ENCODE measurements around the gene RHOJ.

The RHOJ gene

DNA sequence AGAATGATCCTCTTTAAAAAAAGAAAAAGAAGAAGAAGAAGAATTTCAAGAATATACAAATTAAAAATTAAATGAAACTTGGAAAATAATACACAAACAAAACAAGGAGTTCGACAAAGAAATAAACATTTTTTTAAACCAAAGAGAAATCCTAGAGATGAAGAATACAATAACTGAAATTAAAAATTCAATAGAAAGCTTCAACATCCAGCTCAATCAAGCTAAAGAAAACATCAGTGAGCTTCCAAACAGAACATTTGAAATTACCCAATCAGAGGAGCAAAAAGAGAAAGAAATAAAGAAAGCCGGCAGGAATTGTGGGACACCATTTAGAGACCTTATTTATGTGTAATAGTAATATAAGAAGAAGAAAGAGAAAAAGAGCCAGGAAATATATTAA is 37.2 kb upstream of the RHOJ start:
- no peaks in the 10 kb centered on the region for H3K4me1 ChIP-seq (ENCODE audit: control insufficient read depth in 1 of 2, insufficient read depth in 1 of 2, low read depth in 1 of 2, low read length in 1 of 2)
- H3K27me3 ChIP-seq: no peaks in the 10 kb centered on the region
- no peak overlapping the region for H3K27ac ChIP-seq
- no peaks in the 10 kb centered on the region for H3K9me3 ChIP-seq
- TF ChIP-seq, protein P1, sequence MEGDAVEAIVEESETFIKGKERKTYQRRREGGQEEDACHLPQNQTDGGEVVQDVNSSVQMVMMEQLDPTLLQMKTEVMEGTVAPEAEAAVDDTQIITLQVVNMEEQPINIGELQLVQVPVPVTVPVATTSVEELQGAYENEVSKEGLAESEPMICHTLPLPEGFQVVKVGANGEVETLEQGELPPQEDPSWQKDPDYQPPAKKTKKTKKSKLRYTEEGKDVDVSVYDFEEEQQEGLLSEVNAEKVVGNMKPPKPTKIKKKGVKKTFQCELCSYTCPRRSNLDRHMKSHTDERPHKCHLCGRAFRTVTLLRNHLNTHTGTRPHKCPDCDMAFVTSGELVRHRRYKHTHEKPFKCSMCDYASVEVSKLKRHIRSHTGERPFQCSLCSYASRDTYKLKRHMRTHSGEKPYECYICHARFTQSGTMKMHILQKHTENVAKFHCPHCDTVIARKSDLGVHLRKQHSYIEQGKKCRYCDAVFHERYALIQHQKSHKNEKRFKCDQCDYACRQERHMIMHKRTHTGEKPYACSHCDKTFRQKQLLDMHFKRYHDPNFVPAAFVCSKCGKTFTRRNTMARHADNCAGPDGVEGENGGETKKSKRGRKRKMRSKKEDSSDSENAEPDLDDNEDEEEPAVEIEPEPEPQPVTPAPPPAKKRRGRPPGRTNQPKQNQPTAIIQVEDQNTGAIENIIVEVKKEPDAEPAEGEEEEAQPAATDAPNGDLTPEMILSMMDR (IDR thresholded peaks at IDR 0.05): no peak
- no peak overlapping the region for H3K4me3 ChIP-seq (ENCODE audit: low read depth in 1 of 2, low read length in 1 of 2)
- no peaks in the 10 kb centered on the region for H3K36me3 ChIP-seq

DNA sequence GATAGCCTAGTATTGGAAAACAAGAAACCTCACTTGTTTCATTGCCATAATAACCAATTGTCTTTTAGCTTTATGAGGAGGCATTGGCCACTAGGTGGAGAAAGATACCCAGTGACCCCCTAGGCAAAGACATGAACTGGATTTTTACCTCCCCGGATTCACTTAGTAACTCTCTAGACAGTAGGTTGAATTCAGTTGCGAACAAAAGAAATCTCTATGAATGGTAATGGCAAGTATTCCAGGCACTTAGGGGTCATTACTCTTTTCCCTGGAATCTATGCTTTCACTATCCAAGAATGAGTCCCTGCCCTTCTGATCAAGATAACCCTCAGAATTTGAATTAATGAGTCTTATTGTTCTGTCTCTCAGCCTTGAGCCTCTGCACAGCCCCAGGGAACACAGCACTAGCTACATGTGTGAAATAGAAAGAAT is 29.5 kb upstream of the RHOJ start:
- H3K4me3 ChIP-seq (ENCODE audit: low read depth in 1 of 2, low read length in 1 of 2): no peak overlapping the region
- no peaks in the 10 kb centered on the region for H3K9me3 ChIP-seq
- H3K4me1 ChIP-seq (ENCODE audit: control insufficient read depth in 1 of 2, insufficient read depth in 1 of 2, low read depth in 1 of 2, low read length in 1 of 2): no peaks in the 10 kb centered on the region
- TF ChIP-seq, protein P1 (IDR thresholded peaks at IDR 0.05): no peak
- no peak overlapping the region for H3K27ac ChIP-seq
- no peaks in the 10 kb centered on the region for H3K27me3 ChIP-seq
- H3K36me3 ChIP-seq: no peaks in the 10 kb centered on the region

DNA sequence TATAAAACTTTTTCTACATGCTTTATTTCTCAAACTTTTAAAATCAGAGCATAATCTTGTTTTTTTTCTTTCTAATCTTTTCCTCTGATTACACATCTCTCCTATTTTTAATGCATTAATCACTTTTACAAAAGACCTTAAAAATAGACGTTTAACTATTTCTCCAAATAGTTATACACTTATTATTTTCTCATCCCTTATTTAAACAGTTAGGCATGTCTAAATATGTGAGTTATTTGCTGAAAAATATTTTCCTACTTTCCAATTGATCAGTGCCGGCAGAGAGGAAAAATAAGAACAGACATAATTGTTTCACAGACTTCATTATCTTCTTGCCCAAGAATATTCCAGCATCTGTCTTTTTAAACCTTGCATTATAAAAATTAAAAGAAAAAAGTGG is 28.7 kb upstream of the RHOJ start:
- TF ChIP-seq, protein P1 (IDR thresholded peaks at IDR 0.05): no peak
- H3K4me3 ChIP-seq (ENCODE audit: low read depth in 1 of 2, low read length in 1 of 2): no peak overlapping the region
- no peaks in the 10 kb centered on the region for H3K27me3 ChIP-seq
- H3K36me3 ChIP-seq: no peaks in the 10 kb centered on the region
- no peaks in the 10 kb centered on the region for H3K4me1 ChIP-seq (ENCODE audit: control insufficient read depth in 1 of 2, insufficient read depth in 1 of 2, low read depth in 1 of 2, low read length in 1 of 2)
- H3K27ac ChIP-seq: no peak overlapping the region
- H3K9me3 ChIP-seq: no peaks in the 10 kb centered on the region

DNA sequence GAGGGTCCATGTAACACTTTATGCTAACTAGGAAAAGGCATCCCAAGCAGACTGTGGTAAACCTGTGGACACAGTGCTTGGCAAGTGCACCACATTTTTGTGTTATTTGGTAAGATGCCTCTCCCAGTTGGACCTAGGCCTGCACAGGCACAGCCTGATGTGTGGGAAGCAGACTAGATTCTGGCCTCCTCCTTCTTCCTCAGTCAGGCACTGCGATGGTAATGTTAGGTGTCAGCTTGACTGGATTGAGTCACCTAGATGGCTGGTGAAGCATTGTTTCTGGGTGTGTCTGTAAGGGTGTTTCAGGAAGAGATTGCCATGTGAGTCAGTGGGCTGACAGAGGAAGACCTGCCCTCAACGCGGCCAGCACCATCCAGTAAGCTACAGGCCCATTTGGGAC is 25.3 kb upstream of the RHOJ start:
- Histone ChIP-seq H3K27ac (no peak overlapping the region), H3K4me3 (ENCODE audit: low read depth in 1 of 2, low read length in 1 of 2) (no peak overlapping the region), H3K36me3 (no peaks in the 10 kb centered on the region), H3K27me3 (no peaks in the 10 kb centered on the region), H3K4me1 (ENCODE audit: control insufficient read depth in 1 of 2, insufficient read depth in 1 of 2, low read depth in 1 of 2, low read length in 1 of 2) (no peaks in the 10 kb centered on the region), H3K9me3 (no peaks in the 10 kb centered on the region)
- TF ChIP-seq, protein P1 (IDR thresholded peaks at IDR 0.05): no peak

DNA sequence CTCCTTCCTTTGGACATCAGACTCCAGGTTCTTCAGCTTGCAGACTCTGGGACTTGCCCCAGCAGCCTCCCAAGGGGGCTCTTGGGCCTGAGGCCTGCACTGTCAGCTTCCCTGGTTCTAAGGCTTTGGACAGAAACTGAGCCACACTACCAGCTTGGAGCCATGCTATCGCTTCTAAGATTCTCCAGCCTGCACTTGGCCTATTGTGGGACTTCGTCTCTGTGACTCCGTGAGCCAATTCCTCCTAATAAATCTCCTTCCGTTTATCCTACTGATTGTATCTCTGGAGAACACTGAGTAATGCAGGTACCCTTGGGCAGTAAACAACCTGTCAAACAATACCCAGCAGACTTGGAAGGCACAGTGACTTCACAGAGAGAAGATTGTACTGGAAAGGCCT is 24.9 kb upstream of the RHOJ start:
- Histone ChIP-seq H3K9me3 (no peaks in the 10 kb centered on the region), H3K4me1 (ENCODE audit: control insufficient read depth in 1 of 2, insufficient read depth in 1 of 2, low read depth in 1 of 2, low read length in 1 of 2) (no peaks in the 10 kb centered on the region), H3K27me3 (no peaks in the 10 kb centered on the region), H3K4me3 (ENCODE audit: low read depth in 1 of 2, low read length in 1 of 2) (no peak overlapping the region), H3K27ac (no peak overlapping the region), H3K36me3 (no peaks in the 10 kb centered on the region)
- TF ChIP-seq, protein P1 (IDR thresholded peaks at IDR 0.05): no peak

DNA sequence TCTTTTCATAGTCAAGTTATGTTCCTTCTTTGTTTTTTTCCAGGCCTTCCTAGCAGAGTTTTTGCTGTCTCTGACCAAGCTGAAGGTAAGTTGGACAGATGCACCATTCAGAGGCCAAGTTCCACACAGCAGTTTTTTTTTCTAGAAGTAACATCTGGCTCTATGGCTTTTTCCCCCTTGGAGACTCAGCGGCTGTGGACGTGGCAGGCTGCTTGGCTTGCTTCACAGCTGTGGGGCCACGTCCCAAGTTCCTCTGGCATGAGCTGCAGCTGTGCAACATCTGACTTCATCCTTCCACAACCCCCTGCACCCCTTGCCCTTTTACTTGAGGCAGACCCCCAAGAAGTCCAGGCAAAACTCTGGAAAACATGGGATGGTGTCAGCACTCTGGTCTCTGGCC is 24.2 kb upstream of the RHOJ start:
- H3K4me1 ChIP-seq (ENCODE audit: control insufficient read depth in 1 of 2, insufficient read depth in 1 of 2, low read depth in 1 of 2, low read length in 1 of 2): no peaks in the 10 kb centered on the region
- no peak overlapping the region for H3K27ac ChIP-seq
- no peaks in the 10 kb centered on the region for H3K9me3 ChIP-seq
- no peaks in the 10 kb centered on the region for H3K36me3 ChIP-seq
- TF ChIP-seq, protein P1 (IDR thresholded peaks at IDR 0.05): no peak
- H3K27me3 ChIP-seq: no peaks in the 10 kb centered on the region
- H3K4me3 ChIP-seq (ENCODE audit: low read depth in 1 of 2, low read length in 1 of 2): no peak overlapping the region

All from neutrophil (primary cell).